NCI-H69 (cell line): ENCODE data around the gene NAALADL1.

ENCODE experiments used
- DNase-seq: peaks from one replicate; lab custom pipeline; 2025; lab: John Stamatoyannopoulos, UW

Gene NAALADL1, protein sequence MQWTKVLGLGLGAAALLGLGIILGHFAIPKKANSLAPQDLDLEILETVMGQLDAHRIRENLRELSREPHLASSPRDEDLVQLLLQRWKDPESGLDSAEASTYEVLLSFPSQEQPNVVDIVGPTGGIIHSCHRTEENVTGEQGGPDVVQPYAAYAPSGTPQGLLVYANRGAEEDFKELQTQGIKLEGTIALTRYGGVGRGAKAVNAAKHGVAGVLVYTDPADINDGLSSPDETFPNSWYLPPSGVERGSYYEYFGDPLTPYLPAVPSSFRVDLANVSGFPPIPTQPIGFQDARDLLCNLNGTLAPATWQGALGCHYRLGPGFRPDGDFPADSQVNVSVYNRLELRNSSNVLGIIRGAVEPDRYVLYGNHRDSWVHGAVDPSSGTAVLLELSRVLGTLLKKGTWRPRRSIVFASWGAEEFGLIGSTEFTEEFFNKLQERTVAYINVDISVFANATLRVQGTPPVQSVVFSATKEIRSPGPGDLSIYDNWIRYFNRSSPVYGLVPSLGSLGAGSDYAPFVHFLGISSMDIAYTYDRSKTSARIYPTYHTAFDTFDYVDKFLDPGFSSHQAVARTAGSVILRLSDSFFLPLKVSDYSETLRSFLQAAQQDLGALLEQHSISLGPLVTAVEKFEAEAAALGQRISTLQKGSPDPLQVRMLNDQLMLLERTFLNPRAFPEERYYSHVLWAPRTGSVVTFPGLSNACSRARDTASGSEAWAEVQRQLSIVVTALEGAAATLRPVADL

DNA sequence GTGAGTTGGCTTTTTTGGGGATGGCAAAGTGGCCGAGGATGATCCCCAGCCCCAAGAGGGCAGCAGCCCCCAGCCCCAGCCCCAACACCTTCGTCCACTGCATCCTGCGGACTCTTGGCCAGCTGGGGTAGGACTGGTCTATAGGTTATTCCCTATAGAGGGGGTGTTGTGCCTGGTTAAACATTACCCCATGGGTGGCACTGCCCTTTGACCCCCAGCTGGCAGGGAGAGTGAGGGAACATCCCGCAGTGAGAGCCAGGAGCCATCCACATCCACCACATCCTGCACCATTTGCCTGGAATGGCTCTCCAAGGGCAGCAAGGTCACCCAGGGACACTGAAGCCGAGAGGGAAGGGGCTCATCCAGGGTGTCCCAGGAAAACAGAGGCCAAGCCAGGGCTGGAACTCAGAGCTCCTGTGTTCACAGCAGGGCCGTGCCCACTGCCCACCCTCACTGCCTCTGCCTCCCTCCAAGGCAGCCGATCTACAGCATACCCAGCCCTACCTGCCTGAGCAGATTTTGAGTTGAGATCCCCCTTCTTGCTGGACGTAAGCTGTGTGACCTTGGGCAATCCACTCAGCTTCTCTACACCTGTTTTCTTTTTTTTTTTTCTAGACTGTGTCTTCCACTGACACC, at the start of gene NAALADL1:
Gene NAALADL1 (minus strand): TSS at position 135 of the 636 bp plus-strand sequence. CDS start 32 bp downstream, at position 103.
- DNase-seq, result peak; percentile 27

DNA sequence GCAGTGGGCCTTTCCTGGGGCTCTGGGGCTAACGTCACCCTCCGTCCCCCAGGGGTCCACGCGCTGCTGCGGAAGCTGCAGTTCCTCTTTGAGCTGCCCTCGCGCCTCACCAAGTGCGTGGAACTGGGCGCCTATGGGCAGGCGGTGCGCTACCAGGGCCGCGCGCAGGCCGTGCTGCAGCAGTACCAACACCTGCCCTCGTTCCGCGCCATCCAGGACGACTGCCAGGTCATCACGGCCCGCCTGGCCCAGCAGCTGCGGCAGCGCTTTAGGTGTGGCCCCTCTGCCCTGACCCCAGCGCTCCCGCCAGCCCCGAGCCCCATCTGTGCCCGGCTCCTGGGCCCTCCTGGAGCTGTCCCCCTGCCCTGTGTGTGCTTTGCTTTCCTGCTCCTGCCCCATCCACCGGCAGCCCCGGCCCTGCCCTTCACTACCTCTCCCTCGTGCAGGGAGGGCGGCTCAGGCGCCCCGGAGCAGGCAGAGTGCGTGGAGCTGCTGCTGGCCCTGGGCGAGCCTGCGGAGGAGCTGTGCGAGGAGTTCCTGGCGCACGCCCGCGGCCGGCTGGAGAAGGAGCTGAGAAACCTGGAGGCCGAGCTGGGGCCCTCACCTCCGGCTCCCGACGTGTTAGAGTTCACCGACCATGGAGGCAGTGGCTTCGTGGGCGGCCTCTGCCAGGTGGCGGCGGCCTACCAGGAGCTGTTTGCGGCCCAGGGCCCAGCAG, 49.6 kb upstream of the NAALADL1 start:
- DNase-seq, result no peak

DNA sequence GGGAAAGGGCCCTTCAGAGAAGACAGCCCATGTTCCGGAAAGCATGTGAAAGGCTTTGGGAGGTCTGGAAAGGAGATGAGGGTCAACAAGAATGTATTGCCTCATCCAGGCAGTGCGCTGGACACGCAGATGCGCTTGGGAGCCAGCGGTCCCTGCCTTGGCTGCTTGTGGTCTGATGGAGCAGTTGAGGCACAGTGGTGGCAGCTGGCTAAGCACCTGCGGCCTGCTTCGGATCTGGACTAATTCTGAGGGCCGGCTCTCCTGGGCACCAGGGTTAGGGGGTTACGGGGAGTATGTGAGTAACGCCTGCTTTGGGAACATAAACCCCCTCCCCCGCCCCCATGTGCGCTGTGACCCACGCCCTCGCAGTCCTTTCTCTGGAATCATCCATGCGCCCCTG, 48.7 kb upstream of the NAALADL1 start:
- no peak for DNase-seq

DNA sequence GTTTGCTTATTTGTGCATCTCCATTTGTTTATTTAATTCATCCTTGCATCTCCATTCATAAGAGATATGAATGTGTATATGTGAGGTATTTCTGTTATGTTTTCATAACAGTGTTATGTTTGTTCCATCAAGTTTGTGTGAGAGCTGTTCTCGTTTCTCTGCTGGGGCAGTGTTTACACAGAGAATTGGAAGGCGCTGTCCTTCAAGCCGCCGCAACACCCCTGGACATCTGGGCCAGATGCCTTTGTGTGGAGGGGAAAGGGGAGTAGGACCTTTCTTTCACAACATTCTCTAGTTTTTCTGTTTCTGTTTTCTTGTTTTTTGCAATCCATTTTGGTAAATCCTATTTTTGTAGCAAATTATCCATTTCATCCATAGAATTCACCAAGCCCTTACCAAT, 46.3 kb upstream of the NAALADL1 start:
- no peak for DNase-seq

DNA sequence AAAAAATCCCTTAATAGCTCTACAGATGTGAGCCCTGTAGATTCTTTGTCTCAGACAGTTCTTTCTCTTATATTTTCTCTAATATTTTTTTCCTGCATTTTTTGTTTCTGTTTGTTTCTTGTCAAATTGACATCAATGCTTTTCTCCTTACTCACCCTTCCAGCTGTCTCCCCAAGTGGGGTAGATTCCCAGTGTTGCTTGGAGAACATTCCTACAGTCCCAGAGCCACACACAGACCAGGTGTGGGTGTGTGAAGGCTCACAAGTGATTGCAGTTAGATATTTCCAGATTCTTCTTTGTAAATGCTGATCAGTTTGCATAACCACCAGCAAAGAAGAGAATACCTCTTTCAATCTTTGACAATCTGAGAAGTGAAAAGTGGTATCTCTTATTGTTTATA, 45.1 kb upstream of the NAALADL1 start:
- DNase-seq, result no peak

DNA sequence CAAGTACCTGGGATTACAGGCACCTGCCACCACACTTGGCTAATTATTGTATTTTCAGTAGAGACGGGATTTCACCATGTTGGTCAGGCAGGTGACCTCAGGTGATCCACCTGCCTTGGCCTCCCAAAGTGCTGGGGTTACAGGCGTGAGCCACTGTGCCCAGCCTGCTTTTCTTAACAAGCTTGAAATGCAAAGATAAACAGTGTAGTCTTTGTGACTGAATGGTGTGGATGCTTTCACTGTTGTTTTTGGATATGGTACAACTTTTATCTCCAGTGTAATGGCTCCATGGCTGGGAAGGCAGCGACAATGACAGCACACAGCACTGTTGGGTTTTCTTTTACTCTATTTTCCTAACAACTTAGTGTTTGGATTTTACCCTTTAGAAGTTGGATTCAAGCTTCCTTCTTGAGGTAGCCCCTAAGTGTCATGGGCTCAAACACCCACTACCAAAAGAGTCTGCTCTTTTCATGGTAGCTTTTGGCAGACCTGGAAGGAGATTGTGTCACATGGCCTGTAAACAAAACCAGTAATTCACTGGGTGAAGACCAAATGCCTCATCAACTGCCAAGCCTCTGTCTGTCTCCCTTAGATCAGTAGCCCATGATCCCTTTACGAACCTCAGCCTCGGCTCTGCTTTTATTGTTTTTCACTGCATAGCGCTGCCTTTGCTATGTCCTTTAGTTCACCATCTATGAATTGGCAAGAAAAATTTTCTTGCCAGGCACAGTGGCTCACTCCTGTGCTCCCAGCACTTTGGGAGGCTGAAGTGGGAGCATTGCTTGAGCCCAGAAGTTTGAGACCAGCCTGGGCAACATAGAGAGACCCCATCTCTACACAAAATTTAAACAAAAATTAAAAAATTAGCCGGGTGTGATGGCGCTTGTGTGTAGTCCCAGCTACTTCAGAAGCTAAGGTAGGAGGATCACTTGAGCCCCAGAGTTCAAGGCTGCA, 44.1 kb upstream of the NAALADL1 start:
- DNase-seq, result no peak

DNA sequence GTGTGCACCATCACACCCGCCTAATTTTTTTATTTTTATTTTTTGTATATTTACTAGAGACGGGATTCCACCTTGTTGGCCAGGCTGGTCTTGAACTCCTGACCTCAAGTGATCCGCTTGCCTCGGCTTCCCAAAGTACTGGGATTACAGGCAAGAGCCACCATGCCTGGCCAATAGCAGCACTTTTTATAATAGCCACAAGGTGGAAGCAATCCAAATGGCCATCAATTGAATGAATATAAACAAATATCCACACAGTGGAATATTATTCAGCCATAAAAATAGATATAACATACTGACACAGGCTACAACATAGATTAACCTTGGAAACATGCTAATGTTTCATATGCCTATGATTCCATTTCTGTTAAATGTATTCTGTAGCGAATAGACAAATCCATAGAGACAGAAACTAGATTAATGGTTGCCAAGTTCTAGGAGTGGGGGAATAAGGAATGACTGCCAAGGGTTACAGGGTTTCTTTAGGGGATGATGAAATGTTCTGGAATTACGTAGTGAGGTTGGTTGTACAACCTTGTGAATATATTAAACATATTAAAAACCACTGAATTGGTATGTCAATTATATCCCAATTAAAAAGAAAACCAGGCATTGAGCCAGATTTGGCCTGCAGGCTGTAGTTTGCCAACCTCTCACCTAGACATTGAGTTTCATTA, 42.5 kb upstream of the NAALADL1 start:
- no peak for DNase-seq

DNA sequence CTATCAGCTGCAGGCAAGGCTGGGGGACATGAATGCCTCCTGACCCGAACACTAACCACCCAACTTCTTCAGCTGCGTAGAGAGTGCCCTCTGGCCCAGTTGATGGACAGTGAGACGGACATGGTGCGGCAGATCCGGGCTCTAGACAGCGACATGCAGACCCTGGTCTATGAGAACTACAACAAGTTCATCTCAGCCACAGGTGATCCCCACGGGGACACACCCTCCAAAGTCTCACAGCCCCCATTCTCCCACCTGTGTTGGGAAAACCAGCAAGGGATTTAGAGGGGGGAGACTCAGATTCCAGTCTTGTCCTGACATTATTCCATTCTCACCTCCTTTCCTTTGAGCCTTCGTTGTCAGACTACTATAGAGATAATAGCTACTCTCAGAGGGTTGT, 38.6 kb upstream of the NAALADL1 start:
- no peak for DNase-seq

DNA sequence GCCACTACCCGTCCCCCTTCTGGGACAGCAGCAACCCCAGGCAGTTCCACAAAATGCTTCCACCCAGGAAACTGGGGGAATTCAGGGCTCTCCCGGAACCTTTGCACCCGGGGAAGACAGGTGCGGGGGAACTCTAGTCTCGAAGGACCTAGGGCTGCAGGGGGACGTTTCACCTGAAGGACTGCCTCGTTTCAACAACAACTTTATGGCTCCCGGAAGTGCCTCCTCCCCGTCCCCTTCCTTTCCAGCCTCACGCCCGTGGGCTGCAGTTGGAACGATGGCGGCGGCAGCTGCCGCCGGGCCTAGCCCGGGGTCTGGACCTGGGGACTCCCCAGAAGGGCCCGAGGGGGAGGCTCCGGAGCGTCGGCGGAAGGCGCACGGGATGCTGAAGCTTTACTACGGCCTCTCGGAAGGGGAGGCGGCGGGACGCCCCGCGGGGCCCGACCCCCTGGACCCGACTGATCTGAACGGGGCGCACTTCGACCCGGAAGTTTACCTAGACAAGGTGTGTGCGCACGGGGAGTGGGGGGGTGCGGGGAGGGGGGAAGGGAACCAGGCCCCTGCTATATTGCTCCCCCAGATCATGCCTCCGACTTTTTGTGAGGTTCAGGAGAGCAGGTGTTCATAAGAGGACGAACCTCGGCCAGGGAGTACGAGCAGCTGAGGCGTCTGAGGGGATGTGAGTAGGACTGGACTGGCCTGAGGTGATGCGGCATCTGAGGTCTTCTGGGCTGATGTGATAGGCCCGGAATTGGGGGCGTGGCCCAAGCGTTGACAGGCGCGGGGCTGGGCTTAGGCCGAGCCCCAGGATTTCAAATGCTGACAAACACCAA, 37.8 kb upstream of the NAALADL1 start, which contains the start of gene VPS51:
Gene VPS51 (plus strand): TSS at position 241 of the 833 bp plus-strand sequence. CDS start 37 bp downstream, at position 278.
- DNase-seq, result peak; percentile 96

DNA sequence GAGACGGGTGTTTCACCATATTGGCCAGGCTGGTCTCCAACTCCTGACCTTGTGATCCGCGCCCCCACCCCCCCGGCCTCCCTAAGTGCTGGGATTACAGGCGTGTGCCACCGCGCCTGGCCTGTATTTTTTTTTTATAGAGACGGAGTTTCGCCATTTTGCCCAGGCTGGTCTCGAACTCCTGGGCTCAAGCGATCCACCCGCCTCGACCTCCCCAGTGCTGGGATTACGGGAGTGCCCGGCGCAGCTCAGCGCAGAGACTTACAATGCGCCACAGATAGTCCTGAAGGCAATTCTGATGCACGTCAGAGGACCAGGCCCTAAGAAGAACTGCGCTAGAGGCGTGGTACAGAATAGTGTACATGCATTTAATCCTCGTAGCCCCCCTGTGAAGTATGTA, 37.1 kb upstream of the NAALADL1 start:
- DNase-seq, result no peak

DNA sequence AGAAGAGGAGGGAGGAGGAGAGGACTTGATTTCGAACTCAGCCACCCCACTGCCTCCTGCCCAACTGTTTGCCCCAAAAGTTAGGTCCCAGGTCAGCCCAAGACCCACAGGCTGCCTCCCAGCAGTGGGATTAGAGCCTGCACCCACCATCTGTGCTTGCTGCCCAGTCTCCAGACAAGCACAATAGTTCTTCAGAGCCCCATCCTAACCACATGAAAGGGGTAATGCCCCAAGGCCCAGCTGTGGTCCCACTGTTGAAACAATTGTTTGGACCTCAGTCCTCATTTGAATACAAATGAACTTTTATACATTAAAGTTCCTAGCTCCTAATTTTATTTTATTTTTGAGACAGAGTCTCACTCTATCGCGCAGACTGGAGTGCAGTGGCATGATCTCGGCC, 32.3 kb upstream of the NAALADL1 start:
- DNase-seq, result no peak

DNA sequence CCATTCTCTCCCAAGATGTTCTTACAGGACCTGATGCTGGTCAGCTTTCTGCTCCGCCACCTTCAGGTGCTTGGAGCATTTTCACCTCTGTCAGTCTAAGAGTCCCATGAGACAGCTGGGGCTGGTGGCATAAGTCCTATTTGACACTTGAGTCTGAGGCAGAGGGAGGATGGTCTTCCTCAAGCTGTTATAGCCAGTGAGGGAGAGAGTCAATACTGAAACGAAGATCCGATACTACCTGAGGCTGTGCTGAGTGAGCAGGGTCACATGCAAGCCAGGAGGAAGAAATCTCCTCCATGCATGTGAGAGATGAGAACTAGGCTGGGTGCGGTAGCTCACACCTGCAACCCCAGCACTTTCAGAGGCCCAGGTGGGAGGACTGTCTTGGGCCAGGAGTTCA, 31.3 kb upstream of the NAALADL1 start:
- DNase-seq, result no peak

DNA sequence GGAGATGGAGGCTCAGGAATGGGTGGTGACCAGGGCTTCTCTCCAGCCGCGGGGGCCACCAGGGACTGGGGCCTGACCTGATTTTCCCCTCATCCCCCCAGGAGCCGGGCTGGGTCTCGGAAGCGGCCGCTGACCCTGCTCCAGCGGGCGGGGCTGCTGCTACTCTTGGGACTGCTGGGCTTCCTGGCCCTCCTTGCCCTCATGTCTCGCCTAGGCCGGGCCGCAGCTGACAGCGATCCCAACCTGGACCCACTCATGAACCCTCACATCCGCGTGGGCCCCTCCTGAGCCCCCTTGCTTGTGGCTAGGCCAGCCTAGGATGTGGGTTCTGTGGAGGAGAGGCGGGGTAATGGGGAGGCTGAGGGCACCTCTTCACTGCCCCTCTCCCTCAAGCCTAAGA, 29.5 kb upstream of the NAALADL1 start:
- no peak for DNase-seq

DNA sequence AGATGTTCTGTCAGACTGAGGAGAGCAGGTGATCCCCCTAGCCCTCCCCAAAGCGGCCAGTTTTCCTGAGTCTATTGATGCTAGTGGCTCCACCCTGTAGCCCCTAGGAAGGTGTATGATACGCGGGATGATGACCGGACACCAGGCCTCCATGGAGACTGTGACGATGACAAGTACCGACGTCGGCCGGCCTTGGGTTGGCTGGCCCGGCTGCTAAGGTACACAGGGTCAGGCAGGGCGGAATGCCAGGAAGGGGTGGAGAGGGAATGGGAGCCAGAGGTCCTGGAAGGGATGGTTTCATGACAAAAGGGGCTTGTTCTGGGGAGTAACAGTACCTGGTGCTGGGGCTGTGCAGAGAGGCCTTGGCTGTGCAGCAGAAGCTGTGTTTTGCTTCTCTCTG, 28.9 kb upstream of the NAALADL1 start:
- DNase-seq, result no peak

DNA sequence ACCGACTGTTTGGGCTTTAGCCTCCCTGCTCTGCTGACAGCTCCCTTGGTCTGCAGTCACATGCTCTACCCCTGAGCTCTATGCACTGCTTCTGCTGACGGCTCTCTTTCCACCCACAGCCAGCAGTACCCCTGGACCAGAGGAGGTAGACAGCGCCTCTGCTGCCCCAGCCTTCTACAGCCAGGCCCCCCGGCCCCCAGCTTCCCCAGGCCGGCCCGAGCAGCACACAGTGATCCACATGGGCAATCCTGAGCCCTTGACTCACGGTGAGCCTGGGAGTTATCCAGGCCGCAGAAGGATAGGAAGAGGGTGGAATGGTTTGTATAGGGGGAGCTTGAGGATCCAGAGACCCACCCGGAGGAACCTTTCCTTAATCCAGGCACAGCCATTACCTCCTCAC, 28.5 kb upstream of the NAALADL1 start:
- DNase-seq, result no peak

DNA sequence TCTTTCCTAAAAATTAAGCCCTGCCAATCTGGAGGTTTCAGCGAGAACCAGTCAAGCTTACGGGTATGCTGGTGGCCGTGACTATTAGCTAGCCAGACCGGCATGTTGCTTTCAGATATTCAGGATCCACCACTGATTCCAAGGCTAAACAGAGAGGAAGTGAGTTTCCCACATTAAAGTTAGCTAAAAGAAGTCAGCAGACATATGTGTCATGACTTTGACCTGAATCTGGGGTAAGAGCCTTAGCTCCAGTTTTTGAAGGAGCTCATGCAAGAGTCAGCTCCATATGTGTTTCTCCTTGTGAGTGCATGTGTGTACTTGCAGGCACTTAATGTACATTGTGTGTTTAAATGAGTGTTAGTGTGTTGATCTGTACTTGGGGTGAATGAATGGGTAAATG, 27.1 kb upstream of the NAALADL1 start:
- no peak for DNase-seq

DNA sequence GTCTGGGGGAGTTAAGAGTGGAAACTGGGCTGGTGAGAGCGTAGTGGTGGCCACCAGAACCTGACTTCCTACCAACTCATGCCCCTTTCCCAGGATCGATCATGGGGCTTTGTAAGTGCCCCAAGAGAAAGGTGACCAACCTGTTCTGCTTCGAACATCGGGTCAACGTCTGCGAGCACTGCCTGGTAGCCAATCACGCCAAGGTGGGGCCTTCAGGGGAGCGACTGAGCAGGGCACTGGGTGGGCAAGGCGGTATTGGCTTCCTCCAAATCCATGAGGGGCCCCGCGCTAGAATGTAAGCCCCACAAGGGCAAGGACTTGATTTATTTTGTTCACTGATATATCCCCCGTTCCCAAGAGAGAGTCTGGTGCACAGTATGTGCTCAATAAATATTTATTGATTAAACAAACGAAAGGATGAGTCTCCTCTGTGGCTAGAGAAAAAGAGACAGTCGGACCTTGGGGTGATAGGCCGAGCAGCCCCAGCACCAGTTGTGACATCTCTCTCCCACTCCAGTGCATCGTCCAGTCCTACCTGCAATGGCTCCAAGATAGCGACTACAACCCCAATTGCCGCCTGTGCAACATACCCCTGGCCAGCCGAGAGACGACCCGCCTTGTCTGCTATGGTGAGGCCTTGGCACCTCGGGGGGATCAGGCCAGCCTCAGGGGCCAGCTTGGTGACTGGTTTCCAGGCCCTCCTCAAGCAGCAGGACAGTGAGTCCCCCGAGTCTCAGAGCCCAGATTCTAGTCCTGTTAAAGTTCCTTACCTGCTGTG, 26.4 kb upstream of the NAALADL1 start:
- no peak for DNase-seq

DNA sequence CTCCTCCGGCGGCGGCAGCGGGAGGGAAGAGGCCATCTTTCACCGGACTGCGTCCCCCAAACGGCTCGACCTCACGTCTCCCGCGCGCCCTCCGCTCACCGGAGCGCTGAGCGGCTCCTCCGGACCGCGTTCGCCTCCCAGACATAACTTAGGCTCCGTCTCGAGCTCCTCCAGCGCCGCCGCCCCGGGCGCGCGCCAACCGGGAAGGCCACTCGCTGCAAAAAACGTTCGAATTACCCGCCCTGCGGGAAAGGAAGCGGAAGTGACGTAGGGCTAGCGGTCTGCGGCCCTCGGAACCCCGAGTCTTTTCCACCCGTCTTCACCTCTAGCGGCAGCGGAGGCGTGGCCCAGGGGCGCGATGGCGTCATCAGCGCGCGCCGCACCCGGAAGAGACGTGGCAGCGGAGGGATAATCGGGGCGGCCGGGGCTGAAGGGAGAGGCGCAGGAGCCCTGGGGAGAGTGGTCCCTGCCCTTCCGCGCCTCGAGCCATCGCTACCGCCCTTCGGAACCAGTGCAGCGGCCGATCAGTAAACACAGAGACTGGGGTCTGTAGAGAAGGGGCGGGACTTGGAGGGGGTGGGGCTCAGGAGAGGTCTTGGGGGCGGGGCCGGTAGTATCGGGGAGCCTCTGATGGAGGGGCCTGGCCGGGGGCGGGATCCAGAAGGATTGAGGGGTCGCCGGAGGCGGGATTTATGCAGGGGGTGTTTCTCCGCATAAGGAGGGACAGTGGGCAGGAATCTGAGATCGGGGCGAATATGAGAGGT, 25.7 kb upstream of the NAALADL1 start, which contains the start of the genes CDCA5 and ZFPL1:
Gene CDCA5 (minus strand): TSS at position 207 of the 764 bp plus-strand sequence. CDS start 62 bp downstream, at position 145.
Gene ZFPL1 (plus strand): TSS at position 389 of the 764 bp plus-strand sequence. CDS start 477 bp downstream, outside the sequence.
- peak; percentile 98 for DNase-seq
